H1 (cell line): Measurements from ENCODE around the gene ACMSD. TPM values are rescaled to one million over a fixed set of nuclear protein-coding genes. Genes with fewer than 3 reads are reported as not detected.

Experiments used
- CTCF ChIA-PET: fragments of 300-600 bp; sonication (Branson Sonifier 250); formaldehyde crosslinking; loops from one replicate; lab custom pipeline; 2021; ENCODE audit not compliant: partially characterized antibody; lab: Charles Lee
- POLR2A ChIA-PET: fragments of 300-600 bp; sonication (Branson Sonifier 250); formaldehyde crosslinking; loops from one replicate; lab custom pipeline; 2021; ENCODE audit warnings: inconsistent platforms; ENCODE audit not compliant: partially characterized antibody; lab: Charles Lee
- DNase-seq, 2 experiments: peaks; one replicate each; pipeline versions ENCODE4 v3.0.0 to v3.0.0-alpha.2; 2010 to 2022; ENCODE audit warnings: low spot score in 2 of 2, low read depth in 1 of 2, mixed read lengths in 1 of 2
- FAIRE-seq: peaks from 2 replicates; lab custom pipeline; 2011; peaks lifted over from hg19 to GRCh38; lab: Jason Lieb, UNC
- H2AFZ ChIP-seq: 2 replicates; pipeline ENCODE4 v1.8.1; 2012; ENCODE audit warnings: low read length, inconsistent platforms
- H2AK5ac ChIP-seq: 2 replicates; pipeline ENCODE4 v1.6.1; 2013; ENCODE audit warnings: low read depth, low read length
- H2BK120ac ChIP-seq: replicated peaks from 2 replicates; pipeline ENCODE3; 2013; ENCODE audit warnings: low read depth, low read length, inconsistent platforms
- H2BK12ac ChIP-seq: 2 replicates; pipeline ENCODE4 v1.6.1; 2013; ENCODE audit warnings: low read depth, low read length
- H2BK15ac ChIP-seq: 2 replicates; pipeline ENCODE4 v1.6.1; 2013; ENCODE audit warnings: low read length
- H2BK20ac ChIP-seq: 2 replicates; pipeline ENCODE4 v1.6.1; 2013; ENCODE audit warnings: low read length
- H2BK5ac ChIP-seq: 2 replicates; pipeline ENCODE4 v1.6.1; 2013; ENCODE audit warnings: low read depth, low read length
- H3K14ac ChIP-seq: 2 replicates; pipeline ENCODE4 v1.6.1; 2013; ENCODE audit warnings: inconsistent platforms; ENCODE audit not compliant: insufficient read length
- H3K18ac ChIP-seq: 2 replicates; pipeline ENCODE4 v1.6.1; 2013; ENCODE audit warnings: low read length; ENCODE audit errors: extremely low read depth
- H3K23ac ChIP-seq: 2 replicates; pipeline ENCODE4 v1.6.1; 2013; ENCODE audit warnings: inconsistent platforms; ENCODE audit not compliant: insufficient read length
- H3K23me2 ChIP-seq: 2 replicates; pipeline ENCODE4 v1.6.1; 2013; ENCODE audit warnings: low read depth, low read length
- H3K27ac ChIP-seq: 2 replicates; pipeline ENCODE4 v1.6.1; 2011; ENCODE audit warnings: low read depth, low read length, inconsistent platforms
- H3K27me3 ChIP-seq, 4 experiments: replicated peaks in 1 of 4; 1 replicate in 1 of 4; 2 replicates in 3 of 4; pipeline versions ENCODE4 v1.6.1 to v1.8.1; 2011 to 2013; ENCODE audit warnings: low read length in 3 of 4, mild to moderate bottlenecking in 3 of 4, inconsistent platforms in 2 of 4, mixed read lengths in 2 of 4, moderate library complexity in 1 of 4; ENCODE audit not compliant: control insufficient read depth in 3 of 4, insufficient read depth in 3 of 4; ENCODE audit errors: extremely low read depth in 1 of 4
- H3K36me3 ChIP-seq, 4 experiments: 2 replicates each; pipeline versions ENCODE4 v1.6.1 to v1.8.1; 2011 to 2013; ENCODE audit warnings: mild to moderate bottlenecking in 4 of 4, low read length in 3 of 4, moderate library complexity in 2 of 4, control low read depth in 1 of 4, inconsistent platforms in 1 of 4; ENCODE audit not compliant: insufficient read depth in 4 of 4, control insufficient read depth in 2 of 4
- H3K4ac ChIP-seq: replicated peaks from 2 replicates; pipeline ENCODE3; 2013; ENCODE audit warnings: low read length, low read depth, mixed read lengths, inconsistent platforms; ENCODE audit not compliant: insufficient read length
- H3K4me1 ChIP-seq, 4 experiments: replicated peaks in 1 of 4; 1 replicate in 1 of 4; 2 replicates in 3 of 4; pipeline versions ENCODE4 v1.6.1 to v1.8.1; 2011 to 2013; ENCODE audit warnings: low read length in 3 of 4, inconsistent platforms in 2 of 4, mixed read lengths in 1 of 4; ENCODE audit not compliant: insufficient read depth in 4 of 4, control insufficient read depth in 3 of 4
- H3K4me2 ChIP-seq, 2 experiments: 2 replicates each; pipeline versions ENCODE4 v1.6.1 to v1.8.1; 2011 to 2013; ENCODE audit warnings: low read depth in 2 of 2, low read length in 2 of 2, control low read depth in 1 of 2, inconsistent platforms in 1 of 2, mild to moderate bottlenecking in 1 of 2; ENCODE audit not compliant: insufficient read depth in 1 of 2
- H3K4me3 ChIP-seq, 4 experiments: fragments of 200-600, 300-600 bp in 1 of 4; sonication (generic), shearing (Covaris generic), sonication (Bioruptor Twin) in 1 of 4; 2 replicates each; pipeline versions ENCODE4 v1.5.1 to v1.8.1; 2011 to 2016; ENCODE audit warnings: low read length in 4 of 4, low read depth in 3 of 4, control low read depth in 2 of 4, inconsistent platforms in 2 of 4, mild to moderate bottlenecking in 2 of 4, mixed read lengths in 1 of 4, moderate library complexity in 1 of 4; ENCODE audit not compliant: insufficient read depth in 2 of 4; ENCODE audit errors: extremely low read depth in 1 of 4
- H3K56ac ChIP-seq: replicated peaks from 2 replicates; pipeline ENCODE3; 2013; ENCODE audit warnings: low read depth, mild to moderate bottlenecking, mixed read lengths, low read length, inconsistent platforms; ENCODE audit not compliant: insufficient read length
- H3K79me1 ChIP-seq: 2 replicates; pipeline ENCODE4 v1.6.1; 2013; ENCODE audit warnings: low read depth, low read length, control low read depth
- H3K79me2 ChIP-seq, 2 experiments: 2 replicates each; pipeline versions ENCODE4 v1.6.1 to v1.8.1; 2012 to 2013; ENCODE audit warnings: low read length in 2 of 2, mild to moderate bottlenecking in 2 of 2, inconsistent platforms in 1 of 2; ENCODE audit not compliant: insufficient read depth in 2 of 2, control insufficient read depth in 1 of 2
- H3K9ac ChIP-seq, 4 experiments: replicated peaks in 1 of 4; 1 replicate in 1 of 4; 2 replicates in 3 of 4; pipeline versions ENCODE4 v1.6.1 to v1.8.1; 2011 to 2013; ENCODE audit warnings: low read depth in 3 of 4, low read length in 3 of 4, control low read depth in 2 of 4, mild to moderate bottlenecking in 2 of 4, moderate library complexity in 2 of 4, inconsistent platforms in 1 of 4; ENCODE audit errors: extremely low read depth in 1 of 4
- H3K9me3 ChIP-seq, 2 experiments: 2 replicates each; pipeline versions ENCODE4 v1.6.1 to v1.8.1; 2012 to 2013; ENCODE audit warnings: mild to moderate bottlenecking in 2 of 2, moderate library complexity in 2 of 2, control low read depth in 1 of 2, inconsistent platforms in 1 of 2, low read depth in 1 of 2, low read length in 1 of 2, mixed read lengths in 1 of 2; ENCODE audit not compliant: insufficient read depth in 2 of 2
- H4K20me1 ChIP-seq, 2 experiments: replicated peaks in 1 of 2; 2 replicates each; pipeline versions ENCODE3 to v1.8.1; 2011 to 2013; ENCODE audit warnings: inconsistent platforms in 2 of 2, low read length in 2 of 2, mild to moderate bottlenecking in 1 of 2; ENCODE audit not compliant: insufficient read depth in 2 of 2, control insufficient read depth in 1 of 2
- H4K5ac ChIP-seq: 2 replicates; pipeline ENCODE4 v1.6.1; 2013; ENCODE audit warnings: low read length, low read depth, mixed read lengths, inconsistent platforms; ENCODE audit not compliant: insufficient read length
- H4K8ac ChIP-seq: 2 replicates; pipeline ENCODE4 v1.8.0; 2013; ENCODE audit warnings: mild to moderate bottlenecking, moderate library complexity, low read length, inconsistent platforms; ENCODE audit not compliant: insufficient read depth; ENCODE audit errors: extremely low read depth
- H4K91ac ChIP-seq: replicated peaks from 2 replicates; pipeline ENCODE3; 2013; ENCODE audit warnings: low read length, mixed read lengths, inconsistent platforms; ENCODE audit not compliant: insufficient read length
- BACH1 ChIP-seq: IDR thresholded peaks from 2 replicates; pipeline ENCODE4 v1.6.1; 2012; ENCODE audit warnings: low read length, improper control_type of control experiment
- BCL11A ChIP-seq, 2 experiments: IDR thresholded peaks; one replicate each; pipeline ENCODE4 v1.6.1; 2011; ENCODE audit warnings: low read depth in 2 of 2, low read length in 2 of 2, mild to moderate bottlenecking in 2 of 2
- BRCA1 ChIP-seq: IDR thresholded peaks from 2 replicates; pipeline ENCODE4 v1.6.1; 2012; ENCODE audit warnings: low read depth, low read length, improper control_type of control experiment
- CBX5 ChIP-seq: fragments of 300-800, 300-1000 bp; sonication (generic); IDR thresholded peaks from 2 replicates; pipeline ENCODE4 v1.7.1; 2016; ENCODE audit warnings: antibody characterized with exemption, low read length, low read depth
- CEBPB ChIP-seq: IDR thresholded peaks from 2 replicates; pipeline ENCODE4 v1.6.1; 2012; ENCODE audit warnings: low read depth, low read length
- GABPA ChIP-seq: IDR thresholded peaks from 2 replicates; pipeline ENCODE4 v1.6.1; 2011; ENCODE audit warnings: mild to moderate bottlenecking, low read length, moderate library complexity, borderline replicate concordance; ENCODE audit not compliant: insufficient read depth
- JUND ChIP-seq: IDR thresholded peaks from 2 replicates; pipeline ENCODE4 v1.6.1; 2011; ENCODE audit warnings: mild to moderate bottlenecking, improper control_type of control experiment, low read length
- POLR2AphosphoS5 ChIP-seq: IDR thresholded peaks from 2 replicates; pipeline ENCODE4 v1.6.1; 2011; ENCODE audit warnings: low read depth, low read length
- RAD21 ChIP-seq, 2 experiments: IDR thresholded peaks in 1 of 2; conservative IDR thresholded peaks in 1 of 2; 2 replicates each; pipeline ENCODE4 v1.6.1; 2011; ENCODE audit warnings: low read depth in 2 of 2, low read length in 2 of 2, improper control_type of control experiment in 1 of 2, inconsistent platforms in 1 of 2, mild to moderate bottlenecking in 1 of 2, moderate library complexity in 1 of 2
- SAP30 ChIP-seq: fragments of 300-600 bp; sonication (generic); IDR thresholded peaks from 2 replicates; pipeline ENCODE4 v1.7.1; 2012; ENCODE audit warnings: low read length, moderate library complexity, mild to moderate bottlenecking, inconsistent platforms; ENCODE audit not compliant: insufficient read depth, insufficient replicate concordance
- SIRT6 ChIP-seq: IDR thresholded peaks from one replicate; pipeline ENCODE4 v1.7.1; 2012; ENCODE audit warnings: low read length, inconsistent platforms
- SP1 ChIP-seq: IDR thresholded peaks from 2 replicates; pipeline ENCODE4 v1.6.1; 2011; ENCODE audit warnings: low read depth, low read length
- SUZ12 ChIP-seq: fragments of 200-600 bp; sonication (generic); IDR thresholded peaks from 2 replicates; pipeline ENCODE4 v1.6.1; 2012; ENCODE audit warnings: mild to moderate bottlenecking, inconsistent platforms, low read length, moderate library complexity, mixed read lengths
- YY1 ChIP-seq: IDR thresholded peaks from 2 replicates; pipeline ENCODE4 v1.6.1; 2011; ENCODE audit warnings: low read depth, mild to moderate bottlenecking, low read length
- WGBS, 2 experiments: shearing (Covaris generic) in 1 of 2; methylation state at CpG; one replicate each; pipeline versions ENCODE4 v1.1.6 to v1.1.7; 2013 to 2015; ENCODE audit warnings: low lambda C conversion rate in 2 of 2, mixed read lengths in 2 of 2, inconsistent platforms in 1 of 2, low coverage in 1 of 2, missing lambda C conversion rate in 1 of 2; ENCODE audit not compliant: insufficient replicate concordance in 2 of 2, insufficient coverage in 1 of 2, insufficient read length in 1 of 2; ENCODE audit errors: extremely low coverage in 1 of 2, missing lambda C conversion rate in 1 of 2; 5-methylcytosine and 5-hydroxymethylcytosine counted together
- polyA plus RNA-seq, 7 experiments: library from polyadenylated mRNA; depleted of rRNA in 3 of 7; stranded (reverse) in 5 of 7; unstranded in 2 of 7; fragments of >200 nt in 5 of 7; fragments of 200-250 nt in 2 of 7; gene quantifications; 1 replicate in 5 of 7; 2 replicates in 1 of 7; 4 replicates in 1 of 7; pipeline versions ENCODE4 v1.2.1 to v1.2.3, GENCODE V29; 2011 to 2013; ENCODE audit warnings: missing spikeins in 2 of 7, mixed read lengths in 2 of 7
- total RNA-seq: library from RNA; stranded (reverse); fragmentation: NEBNext Ultra II Directional; extraction: Animal tissue kit (Norgen Biotek cat#: 25700); gene quantifications from 2 replicates; pipeline ENCODE4 v1.2.1, GENCODE V29; 2021
- TF ChIP-seq, protein P1 (sequence below): IDR thresholded peaks from 2 replicates; pipeline ENCODE4 v1.6.1; 2012; ENCODE audit warnings: inconsistent platforms

The ACMSD gene
- total and polyA plus RNA-seq, 2 of the 8 experiments (the other 6 are each of a cell fraction or from before 2014, with no cell fraction given), result not detected

DNA sequence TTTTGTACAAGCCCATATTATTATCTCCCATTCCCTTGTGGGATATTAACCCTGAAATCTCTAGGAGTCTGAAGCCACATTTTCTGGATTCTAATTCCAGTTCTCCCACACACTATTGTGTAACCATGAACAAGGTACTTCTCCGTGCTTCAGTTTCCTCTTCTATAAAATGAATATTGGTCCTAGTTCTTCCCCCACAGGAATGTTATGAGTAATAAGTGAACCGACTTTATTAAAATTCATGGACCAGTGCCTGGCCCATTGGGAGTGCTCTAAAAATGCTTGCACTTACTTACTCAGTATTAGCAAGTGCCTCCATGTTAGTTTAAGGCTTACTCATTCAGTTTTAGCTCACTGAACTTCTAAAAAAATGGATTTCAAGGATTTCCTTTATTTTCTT lies 1.4 kb upstream of the ACMSD start:
- no peak overlapping the region for H3K27ac ChIP-seq
- no peak overlapping the region for H2BK15ac ChIP-seq
- no peak overlapping the region for H2BK5ac ChIP-seq
- H3K9me3 ChIP-seq, result peaks cover 5 to 10% of the 10 kb centered on the region in 2 experiments; a peak in 2 of 4 replicates
- H2BK12ac ChIP-seq, result no peak overlapping the region
- FAIRE-seq (no peak), DNase-seq (no peak)
- H3K4me2 ChIP-seq, result no peak overlapping the region
- H3K4me3 ChIP-seq, result no peak overlapping the region
- ChIA-PET CTCF (no interaction called here), POLR2A (no interaction called here)
- H3K9ac ChIP-seq, result no peak overlapping the region
- 91% methylated on average over 2 of the region's 2 CpGs; no CpG with 5 or more reads in 1 of the 2 experiments for whole genome bisulfite sequencing, 2 experiments
- H3K27me3 ChIP-seq, result no peaks in the 10 kb centered on the region
- H4K8ac ChIP-seq, result no peak overlapping the region
- no peak overlapping the region for H4K5ac ChIP-seq
- H3K23me2 ChIP-seq, result no peaks in the 10 kb centered on the region
- H3K4ac ChIP-seq, result no peak overlapping the region
- no peak overlapping the region for H2BK20ac ChIP-seq
- no peaks in the 10 kb centered on the region for H4K20me1 ChIP-seq
- H3K4me1 ChIP-seq, result no peaks in the 10 kb centered on the region
- no peak overlapping the region for H3K14ac ChIP-seq
- H3K56ac ChIP-seq, result no peak overlapping the region
- no peak overlapping the region for H3K23ac ChIP-seq
- H3K79me1 ChIP-seq, result no peaks in the 10 kb centered on the region
- H3K36me3 ChIP-seq, result no peaks in the 10 kb centered on the region
- H2AFZ ChIP-seq, result no peak overlapping the region
- no peak overlapping the region for H3K18ac ChIP-seq
- H2AK5ac ChIP-seq, result no peak overlapping the region
- H3K79me2 ChIP-seq, result no peaks in the 10 kb centered on the region
- no peak overlapping the region for H2BK120ac ChIP-seq
- H4K91ac ChIP-seq, result no peak overlapping the region
- TF ChIP-seq SP1 (no peak), SAP30 (no peak), RAD21 (IDR thresholded peaks at IDR 0.05 in 1 of 2, conservative IDR thresholded peaks at IDR 0.05 in 1 of 2; ENCODE audit: low read depth in 2 of 2, low read length in 2 of 2) (no peak), JUND (no peak), SUZ12 (no peak), YY1 (no peak), BCL11A (IDR thresholded peaks at IDR 0.05; ENCODE audit: low read depth in 2 of 2, low read length in 2 of 2) (no peak), BRCA1 (no peak), GABPA (no peak), CBX5 (no peak), BACH1 (no peak), SIRT6 (no peak), POLR2AphosphoS5 (no peak), CEBPB (no peak)
- TF ChIP-seq, protein P1, sequence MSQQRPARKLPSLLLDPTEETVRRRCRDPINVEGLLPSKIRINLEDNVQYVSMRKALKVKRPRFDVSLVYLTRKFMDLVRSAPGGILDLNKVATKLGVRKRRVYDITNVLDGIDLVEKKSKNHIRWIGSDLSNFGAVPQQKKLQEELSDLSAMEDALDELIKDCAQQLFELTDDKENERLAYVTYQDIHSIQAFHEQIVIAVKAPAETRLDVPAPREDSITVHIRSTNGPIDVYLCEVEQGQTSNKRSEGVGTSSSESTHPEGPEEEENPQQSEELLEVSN, result no peak
